NCI-H2227 (cell line): ENCODE measurements around the gene RPS28.

Source experiments
- DNase-seq: peaks from one replicate; lab custom pipeline; 2025; ENCODE audit not compliant: unreplicated experiment; lab: John Stamatoyannopoulos, UW

The RPS28 gene

DNA sequence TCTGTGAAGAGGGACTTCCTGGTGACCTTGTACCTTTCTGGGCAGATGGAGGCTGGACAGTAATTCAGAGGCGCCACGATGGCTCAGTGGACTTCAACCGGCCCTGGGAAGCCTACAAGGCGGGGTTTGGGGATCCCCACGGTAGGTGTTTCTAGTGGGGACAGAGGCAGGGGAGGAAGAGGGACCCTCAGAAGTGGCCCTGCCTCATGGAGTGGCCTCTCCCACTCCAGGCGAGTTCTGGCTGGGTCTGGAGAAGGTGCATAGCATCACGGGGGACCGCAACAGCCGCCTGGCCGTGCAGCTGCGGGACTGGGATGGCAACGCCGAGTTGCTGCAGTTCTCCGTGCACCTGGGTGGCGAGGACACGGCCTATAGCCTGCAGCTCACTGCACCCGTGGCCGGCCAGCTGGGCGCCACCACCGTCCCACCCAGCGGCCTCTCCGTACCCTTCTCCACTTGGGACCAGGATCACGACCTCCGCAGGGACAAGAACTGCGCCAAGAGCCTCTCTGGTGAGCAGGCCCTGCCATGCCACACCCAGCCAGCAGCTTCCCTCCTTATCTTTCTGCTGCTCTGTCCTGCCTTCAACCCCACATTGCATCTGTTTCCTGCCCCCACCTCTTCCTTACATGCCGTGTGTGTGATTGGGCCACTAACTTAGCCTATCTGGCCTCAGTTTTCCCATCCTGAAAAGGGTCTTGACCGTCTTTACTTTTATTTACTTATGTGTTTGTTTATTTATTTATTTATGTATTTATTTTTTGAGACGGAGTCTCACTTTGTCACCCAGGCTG is 49.9 kb downstream of the RPS28 start:
- no peak for DNase-seq
